ENCODE results near the gene SAPCD2. TPM values are rescaled to one million over a fixed set of nuclear protein-coding genes. Genes with fewer than 3 reads are reported as not detected.

SAPCD2 gene
- total RNA-seq, 4 donors from 2014 or later: 0.16 to 0.24 (median 0.17) TPM; not detected in 1

DNA sequence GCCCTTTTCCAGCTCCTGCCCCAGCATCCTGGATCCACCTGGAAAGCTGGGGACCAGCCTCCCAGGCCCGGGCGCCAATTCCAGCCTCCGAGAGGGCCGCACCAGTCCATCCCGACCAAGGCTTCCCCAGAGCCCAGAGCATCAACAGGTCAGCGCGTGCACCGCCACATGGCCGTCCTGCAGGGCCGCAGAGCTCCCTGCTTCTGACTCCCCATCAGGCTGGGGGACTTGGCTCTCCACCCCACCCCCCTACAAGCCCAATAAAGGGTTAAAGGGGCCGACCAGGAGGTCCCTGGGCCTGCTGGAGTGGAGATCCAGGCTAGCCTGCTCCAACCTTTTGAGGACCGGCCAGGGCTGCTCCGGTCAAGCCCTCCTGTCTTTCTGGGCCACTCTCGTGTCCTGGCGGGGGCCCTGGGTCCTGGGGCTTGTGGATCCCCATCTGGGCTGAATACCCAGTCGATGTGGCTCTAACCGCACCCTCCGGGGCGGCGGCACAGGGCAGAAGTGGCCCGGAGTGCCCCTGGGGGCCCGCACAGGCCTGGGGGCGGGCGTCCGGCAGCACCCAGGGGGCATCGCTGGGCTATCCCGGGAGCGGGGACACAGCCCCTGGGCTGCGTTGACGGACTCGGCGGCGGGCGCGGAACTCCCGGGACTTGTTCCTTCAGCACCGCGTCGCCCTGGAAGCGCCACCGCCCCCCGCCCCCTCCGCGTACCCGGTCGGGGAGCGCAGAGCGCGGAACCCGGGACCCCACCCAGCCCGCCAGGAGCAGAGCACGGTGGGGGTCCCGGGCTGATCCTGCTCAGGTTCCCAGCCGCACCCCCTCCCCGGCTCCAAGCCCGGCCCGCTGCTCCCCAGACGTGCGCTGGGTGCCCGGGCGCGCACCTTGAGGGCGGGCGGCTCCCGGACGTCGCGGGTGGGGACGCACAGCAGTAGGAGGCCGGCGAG lies 17.1 kb downstream of the SAPCD2 start:
- ATAC-seq (no peak), DNase-seq (no peak)
- H3K4me1 ChIP-seq: peaks cover 12 to 16% of the 10 kb centered on the region in 2 donors
- intact Hi-C loops (cut with DNase I; ENCODE audit: low total_unique reads): no loop called here
- no peak overlapping the region for H3K27ac ChIP-seq
- in situ Hi-C loops (cut with MboI; ENCODE audit: low sequenced_read_pairs in 4 of 4): no loop called here
- no peaks in the 10 kb centered on the region for H3K36me3 ChIP-seq
- H3K9me3 ChIP-seq: no peaks in the 10 kb centered on the region
- H3K4me3 ChIP-seq: peak overlapping the region in 2 of 4 donors; percentile 18 to 36
- TF ChIP-seq, protein P1, sequence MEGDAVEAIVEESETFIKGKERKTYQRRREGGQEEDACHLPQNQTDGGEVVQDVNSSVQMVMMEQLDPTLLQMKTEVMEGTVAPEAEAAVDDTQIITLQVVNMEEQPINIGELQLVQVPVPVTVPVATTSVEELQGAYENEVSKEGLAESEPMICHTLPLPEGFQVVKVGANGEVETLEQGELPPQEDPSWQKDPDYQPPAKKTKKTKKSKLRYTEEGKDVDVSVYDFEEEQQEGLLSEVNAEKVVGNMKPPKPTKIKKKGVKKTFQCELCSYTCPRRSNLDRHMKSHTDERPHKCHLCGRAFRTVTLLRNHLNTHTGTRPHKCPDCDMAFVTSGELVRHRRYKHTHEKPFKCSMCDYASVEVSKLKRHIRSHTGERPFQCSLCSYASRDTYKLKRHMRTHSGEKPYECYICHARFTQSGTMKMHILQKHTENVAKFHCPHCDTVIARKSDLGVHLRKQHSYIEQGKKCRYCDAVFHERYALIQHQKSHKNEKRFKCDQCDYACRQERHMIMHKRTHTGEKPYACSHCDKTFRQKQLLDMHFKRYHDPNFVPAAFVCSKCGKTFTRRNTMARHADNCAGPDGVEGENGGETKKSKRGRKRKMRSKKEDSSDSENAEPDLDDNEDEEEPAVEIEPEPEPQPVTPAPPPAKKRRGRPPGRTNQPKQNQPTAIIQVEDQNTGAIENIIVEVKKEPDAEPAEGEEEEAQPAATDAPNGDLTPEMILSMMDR (IDR thresholded peaks at IDR 0.05 in 4 of 5, conservative IDR thresholded peaks at IDR 0.05 in 1 of 5): no peak
- no peak for TF ChIP-seq POLR2A (IDR thresholded peaks at IDR 0.05)
- H3K27me3 ChIP-seq: peaks cover 22 to 68% (median 68%) of the 10 kb centered on the region in 3 donors

DNA sequence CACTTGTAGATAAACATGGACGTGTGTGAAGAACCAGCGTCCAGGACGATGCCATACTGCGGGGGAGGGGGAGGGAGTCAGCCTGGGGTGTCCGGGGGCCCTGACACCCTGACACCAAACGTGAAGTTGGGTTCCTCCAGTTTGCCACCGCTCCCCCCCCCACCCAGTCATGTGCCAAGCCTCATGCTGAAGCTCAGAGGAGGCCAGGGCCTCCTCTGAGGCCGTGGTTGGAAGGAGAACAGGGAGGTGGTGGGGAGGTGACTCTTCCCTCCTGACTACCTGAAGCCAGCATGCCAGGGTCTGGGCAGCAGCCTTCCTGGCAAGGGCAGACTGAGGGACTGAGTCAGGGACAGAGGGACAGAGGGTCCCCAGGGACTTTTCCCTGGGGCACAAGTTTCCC lies 18.1 kb downstream of the SAPCD2 start:
- intact Hi-C loops (cut with DNase I; ENCODE audit: low total_unique reads): no loop called here
- peaks cover 12 to 16% of the 10 kb centered on the region in 2 donors for H3K4me1 ChIP-seq
- no peak for ATAC-seq
- DNase-seq: no peak
- peaks cover 31 to 78% (median 77%) of the 10 kb centered on the region in 3 donors for H3K27me3 ChIP-seq
- H3K4me3 ChIP-seq: no peak overlapping the region
- TF ChIP-seq POLR2A (IDR thresholded peaks at IDR 0.05): no peak
- TF ChIP-seq, protein P1 (IDR thresholded peaks at IDR 0.05 in 4 of 5, conservative IDR thresholded peaks at IDR 0.05 in 1 of 5): no peak
- no peaks in the 10 kb centered on the region for H3K36me3 ChIP-seq
- in situ Hi-C loops (cut with MboI; ENCODE audit: low sequenced_read_pairs in 4 of 4): no loop called here
- H3K27ac ChIP-seq: no peak overlapping the region
- H3K9me3 ChIP-seq: no peaks in the 10 kb centered on the region

DNA sequence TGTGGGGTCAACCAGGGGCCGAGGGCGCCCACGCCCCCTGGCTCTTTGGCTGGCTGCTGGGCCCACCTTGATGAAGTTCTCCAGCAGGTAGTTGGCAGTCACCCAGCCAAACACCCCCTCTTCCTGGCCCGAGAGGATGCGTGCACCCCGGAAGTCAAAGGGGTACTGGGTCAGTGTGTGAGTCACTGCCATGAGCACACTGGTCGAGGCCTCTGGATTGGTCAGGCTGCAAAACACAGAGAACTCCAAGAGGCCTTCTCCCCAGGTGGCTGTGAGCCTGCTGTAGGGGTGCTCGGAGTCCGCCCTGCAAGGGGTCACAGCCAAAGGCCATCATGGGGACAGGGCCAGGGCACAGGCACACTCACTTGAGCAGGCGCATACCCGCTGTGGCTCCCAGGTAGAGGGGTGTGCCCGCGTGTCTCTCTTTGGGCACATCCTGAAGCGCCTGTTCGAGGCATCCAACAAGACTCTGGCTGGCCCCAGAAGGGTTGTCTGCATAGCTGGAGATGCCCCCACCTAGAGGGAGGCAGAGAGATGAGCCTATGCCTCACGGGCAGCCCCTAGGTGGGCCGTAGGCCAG lies 19.1 kb downstream of the SAPCD2 start:
- ATAC-seq (no peak), DNase-seq (no peak)
- no peaks in the 10 kb centered on the region for H3K9me3 ChIP-seq
- in situ Hi-C loops (cut with MboI; ENCODE audit: low sequenced_read_pairs in 4 of 4): no loop called here
- H3K36me3 ChIP-seq: no peaks in the 10 kb centered on the region
- H3K27ac ChIP-seq: no peak overlapping the region
- TF ChIP-seq, protein P1 (IDR thresholded peaks at IDR 0.05 in 4 of 5, conservative IDR thresholded peaks at IDR 0.05 in 1 of 5): no peak
- no peak for TF ChIP-seq POLR2A (IDR thresholded peaks at IDR 0.05)
- H3K4me1 ChIP-seq: peaks cover 12 to 21% of the 10 kb centered on the region in 2 donors
- H3K27me3 ChIP-seq: peaks cover 37 to 82% (median 78%) of the 10 kb centered on the region in 3 donors
- no peak overlapping the region for H3K4me3 ChIP-seq
- intact Hi-C loops (cut with DNase I; ENCODE audit: low total_unique reads): no loop called here

DNA sequence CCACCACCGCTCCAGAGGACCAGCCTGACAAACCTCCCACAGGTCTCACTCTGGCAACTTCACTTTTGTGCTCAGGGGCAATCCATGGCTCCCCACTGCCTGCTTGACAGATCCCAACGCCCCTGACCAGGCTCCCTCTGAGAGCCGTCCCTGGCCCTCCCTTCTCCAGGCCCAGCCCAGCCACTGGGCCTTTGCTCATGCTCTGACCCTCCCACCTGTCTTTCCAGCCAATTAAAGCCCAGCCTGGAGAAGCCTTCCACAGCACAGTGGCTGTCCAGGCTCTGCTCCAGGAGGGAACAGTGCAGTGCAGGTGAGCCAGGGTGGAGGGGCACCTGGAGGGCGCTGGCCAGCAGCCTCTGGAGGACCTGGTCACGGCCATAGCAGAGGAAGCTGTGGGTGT lies 19.8 kb downstream of the SAPCD2 start:
- H3K36me3 ChIP-seq: no peaks in the 10 kb centered on the region
- in situ Hi-C loops (cut with MboI; ENCODE audit: low sequenced_read_pairs in 4 of 4) (no loop called here), intact Hi-C loops (cut with DNase I; ENCODE audit: low total_unique reads) (no loop called here)
- H3K4me3 ChIP-seq: no peak overlapping the region
- peaks cover 12 to 24% of the 10 kb centered on the region in 2 donors for H3K4me1 ChIP-seq
- no peaks in the 10 kb centered on the region for H3K9me3 ChIP-seq
- TF ChIP-seq POLR2A (IDR thresholded peaks at IDR 0.05): no peak
- TF ChIP-seq, protein P1 (IDR thresholded peaks at IDR 0.05 in 4 of 5, conservative IDR thresholded peaks at IDR 0.05 in 1 of 5): no peak
- H3K27me3 ChIP-seq: peaks cover 35 to 75% (median 71%) of the 10 kb centered on the region in 3 donors
- no peak for DNase-seq
- no peak for ATAC-seq
- H3K27ac ChIP-seq: no peak overlapping the region

All from gastrocnemius medialis (tissue), 4 donors.